Activated CD8-positive, alpha-beta memory T cell treated with anti-CD3 and anti-CD28 coated beads for 4 hours (primary cell): ENCODE results near the gene MYH11.
A peak's percentile ranks its signal among the peaks of the same experiment; 100 is the strongest.

Experiments used
- DNase-seq, 2 donors: peaks; one replicate each; pipeline ENCODE4 v3.0.0-alpha.2; 2020; ENCODE audit warnings: low read depth in 2 of 2

MYH11 gene

GRCh38 chr16:15856901-15857698 is at the start of gene MYH11:
Gene MYH11 (minus strand): TSS chr16:15857028. CDS start chr16:15838252, 18,776 bp downstream.
- DNase-seq, result no peak

DNA sequence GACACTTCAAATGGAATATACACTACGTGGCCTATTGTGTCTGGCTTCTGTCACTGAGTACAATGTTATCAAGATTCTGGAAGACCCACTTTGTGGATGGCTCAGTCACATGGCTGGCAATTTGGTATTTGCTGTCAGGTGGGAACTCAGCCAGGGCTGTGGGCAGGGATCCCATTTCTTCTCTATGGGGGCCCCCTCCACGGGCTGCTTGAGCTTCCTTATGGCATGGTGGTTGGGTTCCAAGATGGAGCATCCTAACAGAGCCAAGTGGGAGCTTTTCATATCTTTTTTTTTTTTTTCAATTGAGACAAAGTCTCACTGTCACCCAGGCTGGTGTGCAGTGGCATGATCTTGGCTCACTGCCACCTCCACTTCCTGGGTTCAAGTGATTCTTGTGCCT is 49.6 kb upstream of the MYH11 start:
- no peak for DNase-seq

- DNase-seq, result no peak
Measured at GRCh38 chr16:15903960-15904359, 47.1 kb upstream of the MYH11 start.

- no peak for DNase-seq
Measured at GRCh38 chr16:15900901-15901500, 44.2 kb upstream of the MYH11 start.

DNA sequence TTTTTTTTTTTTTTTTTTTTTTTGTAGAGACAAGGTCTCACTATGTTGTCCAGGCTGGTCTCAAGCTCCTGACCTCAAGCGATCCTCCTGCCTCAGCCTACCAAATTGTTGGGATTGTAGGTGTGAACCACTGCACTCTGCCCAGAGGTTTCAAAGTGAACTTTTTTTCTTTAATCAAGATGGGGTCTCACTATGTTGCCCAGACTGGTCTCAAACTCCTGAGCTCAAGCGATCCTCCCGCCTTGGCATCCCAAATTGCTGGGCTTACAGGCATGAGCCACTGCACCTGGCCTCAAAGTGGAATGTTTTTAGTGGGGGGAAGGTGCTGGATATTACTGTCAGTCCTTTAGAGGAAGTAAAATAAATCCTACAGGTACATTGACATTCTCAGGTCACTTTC is 43.5 kb upstream of the MYH11 start:
- no peak for DNase-seq

DNA sequence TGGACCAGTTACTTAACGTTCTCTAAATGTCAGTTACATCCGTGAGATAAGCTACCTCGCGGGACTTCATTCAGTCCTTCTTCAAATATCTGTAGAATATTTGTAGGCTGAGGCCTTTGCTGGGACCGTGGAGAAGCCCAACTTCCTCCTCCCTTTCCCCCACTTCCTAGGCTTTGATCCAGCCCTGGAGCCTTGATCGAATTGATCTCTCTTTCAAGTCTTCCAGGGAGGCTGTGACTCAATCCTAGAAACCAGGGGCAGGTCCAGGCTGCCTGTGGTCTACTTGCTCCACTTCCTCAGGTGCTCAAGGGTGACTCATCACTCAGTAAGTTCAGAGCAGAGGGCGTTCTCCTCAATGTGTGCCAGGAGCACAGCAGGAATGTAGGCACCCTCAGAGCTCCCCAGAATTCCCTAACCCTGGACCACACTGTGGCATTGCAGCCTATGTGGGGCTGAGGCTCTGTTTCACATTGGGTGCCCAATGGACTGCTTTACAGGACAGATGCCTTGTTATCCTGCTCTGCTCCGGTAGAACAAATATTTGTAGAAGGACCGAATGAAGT is 42.8 kb upstream of the MYH11 start:
- no peak for DNase-seq

- DNase-seq, result no peak
Measured at GRCh38 chr16:15898654-15899053, 41.8 kb upstream of the MYH11 start.

DNA sequence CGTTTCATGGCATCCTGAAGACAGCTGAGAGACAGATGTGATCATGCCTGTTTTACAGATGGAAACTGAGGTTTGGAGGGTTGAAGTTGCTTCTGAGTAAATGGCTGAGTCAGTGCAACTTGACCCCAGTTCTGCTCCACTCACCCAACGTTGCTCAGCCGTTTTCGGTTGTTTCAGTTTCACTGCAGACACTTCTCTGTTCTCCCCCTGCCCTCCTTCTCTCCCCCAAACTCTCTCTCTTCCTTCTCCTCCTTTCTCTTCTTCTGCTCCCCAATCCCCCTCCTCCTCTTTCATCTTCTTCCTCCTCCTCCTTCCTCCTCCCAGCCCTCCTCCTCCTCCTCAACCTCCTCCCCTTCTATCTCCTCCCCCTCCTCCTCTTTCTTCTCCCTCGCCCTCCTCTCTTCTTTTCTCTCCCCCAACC is 41.0 kb upstream of the MYH11 start:
- no peak for DNase-seq

- no peak for DNase-seq
Measured at GRCh38 chr16:15897121-15897780, 40.4 kb upstream of the MYH11 start.

DNA sequence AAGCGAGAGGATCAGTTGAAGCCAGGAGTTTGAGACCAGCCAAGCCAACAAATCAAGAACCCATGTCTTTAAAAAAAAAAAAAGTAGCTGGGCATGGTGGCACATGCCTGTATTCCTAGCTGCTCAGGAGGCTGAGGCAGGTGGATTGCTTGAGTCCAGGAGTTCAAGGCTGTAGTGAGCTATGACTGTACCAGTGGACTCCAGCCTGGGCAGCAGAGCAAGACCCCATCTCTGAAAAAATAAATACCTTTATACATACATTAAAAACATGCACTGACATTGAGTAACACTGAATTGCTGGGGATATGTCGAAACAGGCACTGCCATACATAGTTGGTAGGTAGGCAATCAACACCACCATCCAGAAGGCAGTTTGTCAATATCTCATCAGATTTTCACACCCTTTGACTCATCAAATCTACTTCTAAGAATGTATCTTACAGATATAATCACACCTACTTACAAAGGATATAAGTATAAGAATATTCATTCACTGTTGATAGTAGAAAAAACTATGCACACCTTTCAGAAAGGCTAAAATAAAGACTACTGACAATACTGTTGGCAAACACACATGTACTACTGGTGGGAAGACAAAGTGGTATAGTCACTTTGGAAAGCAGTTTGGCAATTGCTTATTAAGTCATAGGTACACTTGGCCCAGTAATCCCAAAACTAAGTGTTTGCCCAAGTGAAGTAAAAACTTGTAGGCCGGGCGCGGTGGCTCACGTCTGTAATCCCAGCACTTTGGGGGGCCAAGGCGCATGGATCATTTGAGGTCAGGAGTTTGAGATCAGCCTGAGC is 37.9 kb upstream of the MYH11 start:
- no peak for DNase-seq

DNA sequence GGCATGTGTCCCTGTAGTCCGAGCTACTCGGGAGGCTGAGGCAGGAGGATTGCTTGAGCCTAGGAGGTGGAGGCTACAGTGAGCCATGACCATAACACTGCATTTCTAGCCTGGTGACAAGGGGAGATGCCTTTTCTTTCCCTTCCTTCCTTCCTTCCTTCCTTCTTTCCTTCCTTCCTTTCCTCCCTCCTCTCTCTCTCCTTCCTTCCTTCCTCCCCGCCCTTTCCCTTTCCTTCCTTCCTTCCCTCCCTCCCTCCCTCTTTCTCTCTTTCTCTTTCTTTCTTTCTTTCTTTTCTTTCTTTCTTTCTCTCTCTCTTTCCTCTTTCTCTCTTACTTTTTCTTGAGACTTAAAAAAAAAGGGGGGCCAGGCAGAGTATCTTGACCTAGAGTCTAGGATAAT is 34.7 kb upstream of the MYH11 start:
- DNase-seq, result no peak

DNA sequence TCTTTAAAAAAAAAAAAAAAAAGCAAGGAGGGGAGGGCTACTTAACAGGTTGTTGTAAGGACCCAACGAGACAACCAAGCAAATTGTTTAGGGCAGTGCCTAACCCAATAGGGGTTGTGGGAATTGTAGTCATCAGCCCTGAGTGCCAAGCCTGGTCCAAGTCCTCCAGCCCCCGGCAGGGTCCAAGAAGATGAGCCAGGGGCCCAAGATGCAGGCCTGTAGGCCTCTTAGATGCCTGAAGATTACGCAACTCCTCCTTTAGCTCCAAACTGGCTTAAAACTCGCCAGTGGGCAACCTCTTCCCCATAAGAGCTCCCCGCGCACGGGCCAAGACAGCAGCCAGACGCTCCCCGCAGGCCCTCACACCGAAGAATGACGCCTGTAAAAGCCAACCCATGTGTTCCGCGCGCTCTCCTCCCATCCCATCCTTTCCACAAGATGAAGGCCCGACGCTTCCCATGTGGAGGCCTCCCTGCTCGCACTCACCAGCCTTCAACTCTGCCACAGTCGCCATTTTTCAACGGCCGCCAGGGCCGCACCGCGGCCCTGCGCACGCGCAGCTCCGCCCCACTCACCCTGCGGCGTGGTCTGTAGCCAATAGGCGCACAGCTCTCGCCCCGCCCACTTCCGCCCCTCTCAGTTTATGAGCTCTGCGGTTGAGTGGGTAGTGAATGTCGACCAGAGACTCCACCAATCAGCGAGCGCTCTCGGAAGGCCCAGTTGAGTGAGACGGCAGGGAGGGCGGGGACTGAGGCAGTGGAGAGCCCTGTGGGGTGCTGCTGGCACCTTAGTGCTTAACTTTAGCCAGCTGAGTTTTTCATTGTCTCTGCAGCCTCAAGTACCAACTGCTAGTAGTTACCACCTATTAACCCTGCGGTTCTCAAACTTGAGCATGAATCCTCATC is 31.5 kb upstream of the MYH11 start, which contains the start of gene CEP20:
Gene CEP20 (minus strand): TSS at position 532 of the 905 bp plus-strand sequence. CDS start 18 bp downstream, at position 514.
- DNase-seq, result peak; percentile 100

DNA sequence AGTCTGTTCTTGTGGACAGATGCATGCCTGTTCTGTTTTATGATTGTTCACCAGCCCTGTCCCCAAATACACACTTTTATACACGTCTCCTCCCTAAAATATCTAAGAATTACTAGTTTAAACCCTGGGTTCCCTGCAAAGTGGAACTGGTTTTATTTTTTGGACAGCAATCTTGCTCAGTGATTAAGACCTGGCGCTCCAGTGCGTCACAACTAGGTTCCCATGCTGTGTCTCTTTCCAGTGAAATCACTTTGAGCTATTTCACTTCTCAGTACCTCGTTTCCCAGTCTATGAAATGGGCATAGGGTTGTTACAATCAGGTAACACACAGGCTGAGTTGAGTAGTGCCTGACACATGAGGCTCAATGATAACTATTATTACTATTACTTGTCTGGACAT is 30.5 kb upstream of the MYH11 start:
- DNase-seq, result no peak

DNA sequence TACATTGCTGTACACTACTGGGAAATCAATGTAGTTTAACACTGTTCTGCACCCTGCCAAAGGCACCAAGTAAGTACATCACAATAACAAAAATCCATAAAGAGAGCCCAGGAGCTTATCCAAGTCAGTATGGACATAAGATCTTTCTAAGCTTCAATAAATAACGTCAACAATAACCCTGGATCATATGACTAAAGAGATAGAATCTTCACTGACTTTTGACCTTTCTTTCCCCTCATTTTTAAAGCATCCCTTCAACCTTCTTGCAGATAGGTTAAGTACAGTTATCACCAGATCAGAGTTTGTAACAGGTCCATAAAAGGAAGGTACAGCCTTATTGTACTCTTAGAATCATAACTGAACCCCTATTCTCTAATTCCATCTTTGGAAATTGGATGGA is 29.2 kb upstream of the MYH11 start:
- no peak for DNase-seq

GRCh38 chr16:15885560-15886001 is 28.8 kb upstream of the MYH11 start:
- DNase-seq, result no peak

GRCh38 chr16:15882563-15882962 is 25.7 kb upstream of the MYH11 start:
- DNase-seq, result no peak

- DNase-seq, result no peak
Measured at GRCh38 chr16:15881794-15882379, 25.1 kb upstream of the MYH11 start.

DNA sequence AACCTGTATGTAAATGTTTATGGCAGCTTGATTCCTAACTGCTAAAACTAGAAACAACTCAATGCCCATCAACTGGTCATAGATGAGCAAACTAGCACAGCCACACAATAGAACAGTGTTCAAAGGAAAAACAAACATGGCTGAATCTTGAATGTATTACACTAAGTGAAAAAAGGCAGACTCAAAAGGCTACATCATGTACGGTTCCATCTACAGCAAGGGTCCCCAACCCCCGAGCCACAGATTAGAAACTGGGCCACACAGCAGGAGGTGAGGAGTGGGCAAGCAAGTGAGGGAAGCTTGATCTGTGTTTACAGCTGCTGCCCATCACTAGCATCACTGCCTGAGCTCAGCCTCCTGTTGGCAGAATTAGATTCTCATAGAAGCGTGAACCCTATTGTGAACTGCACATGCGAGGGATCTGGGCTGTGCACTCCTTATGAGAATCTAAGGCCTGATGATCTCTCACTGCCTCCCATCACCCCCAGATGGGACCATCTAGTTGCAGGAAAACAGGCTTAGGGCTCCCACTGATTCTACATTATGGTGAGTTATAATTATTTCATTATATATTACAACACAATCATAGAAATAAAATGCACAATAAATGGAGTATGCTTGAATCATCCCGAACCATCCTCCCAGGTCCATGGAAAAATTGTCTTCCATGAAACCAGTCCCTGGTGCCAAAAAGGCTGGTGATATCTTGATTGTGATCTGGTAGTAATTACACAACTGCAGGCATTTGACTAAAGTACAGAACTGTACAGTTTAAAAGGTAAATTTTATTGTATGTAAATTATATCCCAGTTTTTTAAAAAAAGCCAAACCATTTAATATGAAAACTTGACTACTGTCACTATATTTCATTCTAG is 23.8 kb upstream of the MYH11 start:
- no peak for DNase-seq

DNA sequence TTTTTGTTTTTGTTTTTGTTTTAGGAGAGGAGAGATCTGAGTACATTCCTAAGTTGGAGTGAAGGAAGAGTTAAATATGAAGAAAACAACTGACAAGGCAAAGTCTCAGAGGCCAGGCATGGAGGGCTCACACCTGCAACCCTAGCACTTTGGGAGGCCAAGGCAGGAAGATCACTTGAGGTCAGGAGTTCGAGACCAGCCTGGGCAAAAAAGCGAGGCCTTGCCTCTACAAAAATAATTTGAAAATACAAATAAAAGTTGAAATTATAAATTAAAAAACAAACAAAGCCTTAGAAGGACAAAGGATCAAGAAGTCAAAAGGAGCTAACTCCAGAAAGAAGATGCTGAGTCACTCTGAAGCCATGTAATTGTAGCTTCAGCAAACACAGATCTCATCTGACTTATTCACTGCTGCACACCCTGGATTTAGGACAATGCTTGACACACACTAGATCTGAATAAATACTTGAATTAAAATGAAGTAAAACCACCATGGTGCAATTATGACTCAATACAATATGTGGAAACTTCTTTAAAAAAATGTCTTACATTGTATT is 22.5 kb upstream of the MYH11 start:
- no peak for DNase-seq
